Measurements from ENCODE around the gene FGFR2. TPM values are rescaled to one million over a fixed set of nuclear protein-coding genes. Genes with fewer than 3 reads are reported as not detected.

The FGFR2 gene
- total and polyA plus RNA-seq, 2 of the 4 experiments (the other 2 are of a cell fraction): not detected

DNA sequence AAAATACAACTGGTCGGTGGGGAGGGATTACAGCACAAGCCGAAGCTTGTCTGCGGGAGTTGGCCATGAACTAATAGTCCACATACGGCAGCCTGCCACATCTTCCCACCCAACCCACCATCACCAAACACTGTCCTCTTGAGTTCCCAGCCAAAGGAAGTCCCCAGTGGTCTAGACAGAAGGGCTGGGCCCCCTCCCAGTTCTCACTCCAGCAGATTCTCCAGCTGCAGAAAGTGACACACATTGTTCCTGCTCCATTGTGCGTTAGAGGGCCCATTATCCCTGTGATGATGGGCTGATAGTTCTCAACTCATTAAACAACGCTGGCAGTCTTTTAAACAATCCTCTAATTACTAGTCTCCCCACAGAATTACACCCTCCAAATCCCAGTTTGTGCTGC lies 148.0 kb downstream of the FGFR2 start:
- Histone ChIP-seq H3K56ac (ENCODE audit: extremely low read depth, insufficient read depth, low read length) (no peak overlapping the region), H2BK15ac (ENCODE audit: low read depth, low read length) (no peak overlapping the region), H2AK5ac (ENCODE audit: low read depth, low read length) (no peak overlapping the region), H3K23ac (ENCODE audit: low read depth, low read length) (no peak overlapping the region), H2AFZ (replicated peaks; ENCODE audit: low read length, poor library complexity) (no peak overlapping the region), H3K4me2 (ENCODE audit: low read depth, low read length) (no peak overlapping the region), H3K27ac (ENCODE audit: insufficient read depth, low read length) (no peak overlapping the region), H4K5ac (ENCODE audit: low read depth, low read length) (no peak overlapping the region), H3K79me1 (ENCODE audit: low read depth in 1 of 2, low read length in 2 of 2) (no peaks in the 10 kb centered on the region), H4K20me1 (ENCODE audit: insufficient read depth, low read length) (no peaks in the 10 kb centered on the region), H3K27me3 (ENCODE audit: control insufficient read depth, insufficient read depth, low read length) (no peaks in the 10 kb centered on the region), H3K4me1 (ENCODE audit: control insufficient read depth, insufficient read depth, low read length) (no peaks in the 10 kb centered on the region), H2BK20ac (ENCODE audit: low read depth, low read length) (no peak overlapping the region), H3K9me1 (ENCODE audit: insufficient read depth, low read length) (no peaks in the 10 kb centered on the region), H2AK9ac (replicated peaks; ENCODE audit: low read depth, low read length, poor library complexity) (no peak overlapping the region), H3K18ac (ENCODE audit: low read depth, low read length) (no peak overlapping the region), H3K4ac (ENCODE audit: low read depth, low read length) (no peak overlapping the region), H4K91ac (ENCODE audit: insufficient read depth, low read depth, low read length) (no peak overlapping the region), H3K14ac (replicated peaks; ENCODE audit: low read depth, low read length) (no peak overlapping the region), H3K36me3 (ENCODE audit: control insufficient read depth, insufficient read depth, low read length) (no peaks in the 10 kb centered on the region), H4K8ac (ENCODE audit: low read depth in 2 of 2, low read length in 2 of 2) (no peak overlapping the region), H3K9me3 (ENCODE audit: control insufficient read depth, insufficient read depth, low read length) (peaks cover 25% of the 10 kb centered on the region), H2BK120ac (ENCODE audit: low read depth, low read length) (no peak overlapping the region), H3K9ac (ENCODE audit: low read depth, low read length) (no peak overlapping the region), H2BK5ac (ENCODE audit: low read depth, low read length, poor library complexity, severe bottlenecking) (no peak overlapping the region), H3K4me3 (ENCODE audit: insufficient read depth, low read depth, low read length) (no peak overlapping the region)
- POLR2A ChIA-PET (ENCODE audit: unreplicated experiment): no interaction called here
- no CpG with 5 or more reads among the region's 6 CpGs for WGBS, 2 experiments (ENCODE audit: extremely low coverage in 2 of 2, insufficient read length in 1 of 2)
- DNase-seq (no peak), ATAC-seq (ENCODE audit: low read depth) (no peak)
- CTCF ChIA-PET: no interaction called here
- no TSS peak for BruUV-seq (replicated peaks)
- intact Hi-C loops (cut with micrococcal nuclease): no loop called here
- in situ Hi-C loops (cut with MboI; ENCODE audit: low sequenced_read_pairs): no loop called here
- TF ChIP-seq BHLHE40 (IDR thresholded peaks at IDR 0.05; ENCODE audit: low read depth, low read length): no peak
- no peak for TF ChIP-seq MAFK (IDR thresholded peaks at IDR 0.05; ENCODE audit: low read depth, low read length)
- TF ChIP-seq, protein P1, sequence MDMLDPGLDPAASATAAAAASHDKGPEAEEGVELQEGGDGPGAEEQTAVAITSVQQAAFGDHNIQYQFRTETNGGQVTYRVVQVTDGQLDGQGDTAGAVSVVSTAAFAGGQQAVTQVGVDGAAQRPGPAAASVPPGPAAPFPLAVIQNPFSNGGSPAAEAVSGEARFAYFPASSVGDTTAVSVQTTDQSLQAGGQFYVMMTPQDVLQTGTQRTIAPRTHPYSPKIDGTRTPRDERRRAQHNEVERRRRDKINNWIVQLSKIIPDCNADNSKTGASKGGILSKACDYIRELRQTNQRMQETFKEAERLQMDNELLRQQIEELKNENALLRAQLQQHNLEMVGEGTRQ (IDR thresholded peaks at IDR 0.05; ENCODE audit: low read depth, low read length): no peak
- TF ChIP-seq, protein P2, sequence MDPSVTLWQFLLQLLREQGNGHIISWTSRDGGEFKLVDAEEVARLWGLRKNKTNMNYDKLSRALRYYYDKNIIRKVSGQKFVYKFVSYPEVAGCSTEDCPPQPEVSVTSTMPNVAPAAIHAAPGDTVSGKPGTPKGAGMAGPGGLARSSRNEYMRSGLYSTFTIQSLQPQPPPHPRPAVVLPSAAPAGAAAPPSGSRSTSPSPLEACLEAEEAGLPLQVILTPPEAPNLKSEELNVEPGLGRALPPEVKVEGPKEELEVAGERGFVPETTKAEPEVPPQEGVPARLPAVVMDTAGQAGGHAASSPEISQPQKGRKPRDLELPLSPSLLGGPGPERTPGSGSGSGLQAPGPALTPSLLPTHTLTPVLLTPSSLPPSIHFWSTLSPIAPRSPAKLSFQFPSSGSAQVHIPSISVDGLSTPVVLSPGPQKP (IDR thresholded peaks at IDR 0.05; ENCODE audit: borderline replicate concordance, low read depth, low read length): no peak
- dilution Hi-C loops (cut with HindIII; ENCODE audit: low sequenced_read_pairs, unreplicated experiment): no loop called here

All from IMR-90 (cell line).